Ovary (tissue), 9 donors: ENCODE data around the gene PIH1D1. TPM values are rescaled to one million over a fixed set of nuclear protein-coding genes. Genes with fewer than 3 reads are reported as not detected.

ENCODE experiments used
- DNase-seq, 5 donors: peaks; one replicate each; pipeline ENCODE4 v3.0.0-alpha.2; 2019 to 2020
- H3K27ac ChIP-seq, 2 donors: fragments of 200-600 bp; one replicate each; pipeline versions ENCODE4 v1.5.1 to v1.8.0; 2019 to 2022
- H3K27me3 ChIP-seq: fragments of 200-600 bp; one replicate; pipeline ENCODE4 v1.8.0; 2022
- H3K36me3 ChIP-seq: fragments of 200-600 bp; sonication (generic); one replicate; pipeline ENCODE4 v1.5.1; 2019
- H3K4me1 ChIP-seq: one replicate; pipeline ENCODE4 v1.8.1; 2013; ENCODE audit warnings: mild to moderate bottlenecking, moderate library complexity; ENCODE audit not compliant: insufficient read depth
- H3K4me3 ChIP-seq: fragments of 200-600 bp; sonication (generic); one replicate; pipeline ENCODE4 v1.5.1; 2017
- H3K9me3 ChIP-seq, 2 donors: fragments of 200-600 bp in 1 of 2; sonication (generic) in 1 of 2; one replicate each; pipeline versions ENCODE4 v1.5.1 to v1.8.1; 2013 to 2019; ENCODE audit warnings: mild to moderate bottlenecking in 1 of 2, moderate library complexity in 1 of 2
- CTCF ChIP-seq, 3 donors: fragments of 450-650 bp in 2 of 3; fragments of 200-600 bp in 1 of 3; IDR thresholded peaks; one replicate each; pipeline versions ENCODE4 v1.5.1 to v1.8.0; 2016 to 2022; ENCODE audit warnings: antibody characterized with exemption in 3 of 3, mild to moderate bottlenecking in 1 of 3
- EP300 ChIP-seq: sonication (generic); formaldehyde crosslinking; IDR thresholded peaks from one replicate; pipeline ENCODE4 v1.6.1; 2017; ENCODE audit warnings: antibody characterized with exemption
- POLR2A ChIP-seq: fragments of 450-650 bp; IDR thresholded peaks from one replicate; pipeline ENCODE4 v1.6.1; 2017; ENCODE audit warnings: antibody characterized with exemption, mild to moderate bottlenecking, moderate library complexity
- WGBS, 3 donors: extraction: QIAGEN DNeasy Blood & Tissue Kit in 1 of 3; methylation state at CpG; one replicate each; pipeline versions ENCODE4 v1.1.5 to v1.1.7; 2013 to 2017; 5-methylcytosine and 5-hydroxymethylcytosine counted together
- intact Hi-C, 4 donors: fragments of 100-400 bp; cut with DNase I; formaldehyde crosslinking; loops; one replicate each; pipeline versions ENCODE4 v1.11.0 to v1.15.1; 2022 to 2023
- polyA plus RNA-seq, 2 donors: library from polyadenylated mRNA; stranded (reverse); fragments of 200-250 nt in 1 of 2; fragments of 350-450 nt in 1 of 2; fragmentation: Illumina TruSeq in 1 of 2; extraction: RNeasy Lipid Tissue Mini Kit (QIAGEN cat#74804) in 1 of 2; gene quantifications; one replicate each; pipeline ENCODE4 v1.2.3, GENCODE V29; 2013 to 2014
- total RNA-seq, 7 donors: library from RNA; depleted of rRNA in 2 of 7; stranded (reverse); fragments of >200 nt in 2 of 7; fragmentation: NEBNext Ultra II Directional in 3 of 7; extraction: Animal tissue kit (Norgen Biotek cat#: 25700) in 3 of 7; gene quantifications; one replicate each; pipeline versions ENCODE4 v1.1.0 to v1.2.4, GENCODE V29; 2016 to 2023
- donor health status: DM: no; HTN: no; CAD: no; lungs with moderate emphysema.
- donor health status: DM: no; HTN: no; CAD: no.
- donor health status: Bipolar disorder and iron deficiency.
- donor health status: DM: yes; HTN: yes; CAD: no.
- donor health status: DM: no; HTN: no; CAD: no.
- donor health status: DM: yes; HTN: yes; CAD: no.

The PIH1D1 gene
- total and polyA plus RNA-seq, 9 donors = 28.6 to 69.4 (median 58.5) TPM

GRCh38 chr19:49488046-49488862 lies 36.6 kb upstream of the PIH1D1 start:
- Histone ChIP-seq H3K4me3 (peak overlapping the region; percentile 65), H3K9me3 (no peaks in the 10 kb centered on the region), H3K27me3 (no peaks in the 10 kb centered on the region), H3K4me1 (peaks cover 9% of the 10 kb centered on the region), H3K36me3 (no peaks in the 10 kb centered on the region), H3K27ac (peak overlapping the region; percentile 84)
- 0 to 1% (median 0%) methylated on average over 26 of the region's 26 CpGs for WGBS, 3 donors
- DNase-seq = no peak
- intact Hi-C loops = loop anchor here in 1 of 4 donors (10.0 kb wide), 1 partner anchor 187 kb away; the partner anchor contains the start of gene PRMT1
- TF ChIP-seq EP300 (no peak), POLR2A (no peak), CTCF (IDR thresholded peaks at IDR 0.05) (no peak)

- WGBS, 3 donors = 0 to 1% (median 0%) methylated on average over 44 to 57 of the region's 57 CpGs
- peaks cover 9% of the 10 kb centered on the region for H3K4me1 ChIP-seq
- DNase-seq = peak; percentile 100
- H3K9me3 ChIP-seq = no peaks in the 10 kb centered on the region
- H3K4me3 ChIP-seq = peak within 1 kb of the TSS; percentile 65
- TF ChIP-seq CTCF (IDR thresholded peaks at IDR 0.05) (peak in 2 of 3 donors; percentile 20 to 22), EP300 (peak; percentile 46), POLR2A (peak; percentile 98)
- no peaks in the 10 kb centered on the region for H3K27me3 ChIP-seq
- peak within 1 kb of the TSS; percentile 84 for H3K27ac ChIP-seq
- H3K36me3 ChIP-seq = no peaks in the 10 kb centered on the region
- intact Hi-C loops = loop anchor here in 1 of 4 donors (10.0 kb wide), 1 partner anchor 187 kb away; the partner anchor contains the start of gene PRMT1
Measured at GRCh38 chr19:49487277-49488045, 35.8 kb upstream of the PIH1D1 start, which contains the start of gene RPL13A. Gene RPL13A, plus strand, starts transcription at chr19:49487608. Its CDS starts 22 bp downstream, at chr19:49487630.

- TF ChIP-seq POLR2A (no peak), CTCF (IDR thresholded peaks at IDR 0.05) (no peak), EP300 (no peak)
- no peak for DNase-seq
- Histone ChIP-seq H3K27me3 (no peaks in the 10 kb centered on the region), H3K9me3 (no peaks in the 10 kb centered on the region), H3K27ac (peak overlapping the region in 1 of 2 donors; percentile 51), H3K4me1 (peaks cover 9% of the 10 kb centered on the region), H3K36me3 (no peaks in the 10 kb centered on the region), H3K4me3 (peak overlapping the region; percentile 27)
- intact Hi-C loops = loop anchor here in 1 of 4 donors (10.0 kb wide), 1 partner anchor 188 kb away; the partner anchor contains the start of gene PRMT1
- WGBS, 3 donors = 59 to 64% (median 61%) methylated on average over 23 of the region's 23 CpGs
Measured at GRCh38 chr19:49486710-49487276, 35.2 kb upstream of the PIH1D1 start.

GRCh38 chr19:49486232-49486631 lies 34.6 kb upstream of the PIH1D1 start:
- Histone ChIP-seq H3K4me1 (peaks cover 9% of the 10 kb centered on the region), H3K27ac (no peak overlapping the region), H3K4me3 (no peak overlapping the region), H3K27me3 (no peaks in the 10 kb centered on the region), H3K9me3 (no peaks in the 10 kb centered on the region), H3K36me3 (no peaks in the 10 kb centered on the region)
- 84 to 87% (median 85%) methylated on average over 7 of the region's 7 CpGs for WGBS, 3 donors
- intact Hi-C loops = loop anchor here in 1 of 4 donors (10.0 kb wide), 1 partner anchor 189 kb away; the partner anchor contains the start of gene PRMT1
- no peak for TF ChIP-seq POLR2A
- TF ChIP-seq EP300 = no peak
- no peak for TF ChIP-seq CTCF (IDR thresholded peaks at IDR 0.05)
- no peak for DNase-seq
